K562 (cell line): ENCODE measurements around the gene PHYHIPL. TPM values are rescaled to one million over a fixed set of nuclear protein-coding genes. Genes with fewer than 3 reads are reported as not detected.

Experiments
- ATAC-seq: fragments of 200-7000 bp; cut with Tn5 transposase; 3 replicates; pipeline ENCODE4 v1.9.1; 2020; ENCODE audit warnings: moderate library complexity
- BruUV-seq: library from RNA; stranded (reverse); fragments of 400-500 nt; replicated peaks from 2 replicates; lab custom pipeline; 2021; lab: Mats Ljungman, UMichigan
- CTCF ChIA-PET: fragments of 300-600 bp; formaldehyde crosslinking; extraction: SDS; loops from one replicate; lab custom pipeline; 2021; ENCODE audit warnings: low intra/inter-chr PET ratio; lab: Yijun Ruan, JAX
- POLR2A ChIA-PET: fragments of 300-600, 350-650 bp; sonication (Branson Sonifier 250); formaldehyde crosslinking; extraction: SDS; loops from one replicate; lab custom pipeline; 2021; ENCODE audit warnings: antibody characterized with exemption, inconsistent platforms; lab: Yijun Ruan, JAX
- DNase-seq, 4 experiments: peaks; one replicate each; pipeline versions ENCODE4 v3.0.0 to v3.0.0-alpha.2; 2011 to 2018; ENCODE audit warnings: low spot score in 3 of 4, mixed read lengths in 3 of 4; ENCODE audit errors: extremely low read depth in 1 of 4
- FAIRE-seq: peaks from 2 replicates; lab custom pipeline; 2011; peaks lifted over from hg19 to GRCh38; lab: Jason Lieb, UNC
- H2AFZ ChIP-seq: 2 replicates; pipeline ENCODE4 v1.6.0; 2011; ENCODE audit warnings: low read depth, low read length, control low read depth, inconsistent platforms
- H3K27ac ChIP-seq: fragments of 200-600 bp; 3 replicates; pipeline ENCODE4 v1.8.0; 2011; ENCODE audit warnings: low read depth, mild to moderate bottlenecking, control low read depth, inconsistent platforms, low read length, moderate library complexity, mixed read lengths; ENCODE audit errors: extremely low read depth
- H3K27me3 ChIP-seq, 2 experiments: fragments of 300-600 bp in 1 of 2; 2 replicates in 1 of 2; 3 replicates in 1 of 2; pipeline versions ENCODE4 v1.6.0 to v1.8.0; 2011; ENCODE audit warnings: inconsistent platforms in 2 of 2, low read length in 2 of 2, mild to moderate bottlenecking in 1 of 2, mixed read lengths in 1 of 2, moderate library complexity in 1 of 2; ENCODE audit not compliant: control insufficient read depth in 2 of 2, insufficient read depth in 2 of 2
- H3K36me3 ChIP-seq: fragments of 300-600 bp; 3 replicates; pipeline ENCODE4 v1.8.0; 2011; ENCODE audit warnings: mild to moderate bottlenecking, low read length, inconsistent platforms; ENCODE audit not compliant: control insufficient read depth, insufficient read depth
- H3K4me1 ChIP-seq, 2 experiments: fragments of 200-600 bp in 1 of 2; replicated peaks in 1 of 2; 2 replicates in 1 of 2; 3 replicates in 1 of 2; pipeline versions ENCODE4 v1.5.1 to v1.8.0; 2011; ENCODE audit warnings: inconsistent platforms in 2 of 2, low read length in 2 of 2, mild to moderate bottlenecking in 1 of 2, mixed read lengths in 1 of 2, moderate library complexity in 1 of 2; ENCODE audit not compliant: control insufficient read depth in 2 of 2, insufficient read depth in 2 of 2
- H3K4me2 ChIP-seq: 2 replicates; pipeline ENCODE4 v1.6.1; 2011; ENCODE audit warnings: low read length, control low read depth, inconsistent platforms, mixed read lengths; ENCODE audit not compliant: insufficient read depth
- H3K4me3 ChIP-seq: fragments of 200-600 bp; sonication (generic), shearing (Covaris generic); 2 replicates; pipeline ENCODE4 v1.5.1; 2016; ENCODE audit warnings: control low read depth, inconsistent platforms
- H3K79me2 ChIP-seq: fragments of 200-600 bp; 3 replicates; pipeline ENCODE4 v1.8.0; 2011; ENCODE audit warnings: low read length, inconsistent platforms; ENCODE audit not compliant: control insufficient read depth, insufficient read depth
- H3K9ac ChIP-seq, 2 experiments: 2 replicates each; pipeline versions ENCODE4 v1.6.0 to v1.6.1; 2011; ENCODE audit warnings: low read depth in 2 of 2, low read length in 2 of 2, control low read depth in 1 of 2, inconsistent platforms in 1 of 2, mild to moderate bottlenecking in 1 of 2, mixed read lengths in 1 of 2; ENCODE audit not compliant: insufficient read depth in 1 of 2
- H3K9me1 ChIP-seq: one replicate; pipeline ENCODE4 v1.6.0; 2011; ENCODE audit warnings: inconsistent platforms, mild to moderate bottlenecking, low read length, moderate library complexity; ENCODE audit not compliant: control insufficient read depth, insufficient read depth
- H3K9me3 ChIP-seq: replicated peaks from 2 replicates; pipeline ENCODE4 v1.5.1; 2011; ENCODE audit warnings: low read depth, low read length, inconsistent platforms; ENCODE audit not compliant: control insufficient read depth, insufficient read depth
- H4K20me1 ChIP-seq: replicated peaks from 2 replicates; pipeline ENCODE4 v1.6.1; 2011; ENCODE audit warnings: low read length, inconsistent platforms, mixed read lengths; ENCODE audit not compliant: control insufficient read depth, insufficient read depth
- BACH1 ChIP-seq: fragments of 200-800 bp; sonication (Bioruptor generic); IDR thresholded peaks from 2 replicates; pipeline ENCODE4 v1.6.1; 2016; ENCODE audit warnings: missing genetic modification characterization, missing compliant biosample characterization
- CBFA2T3 ChIP-seq: fragments of 450-650 bp; IDR thresholded peaks from 2 replicates; pipeline ENCODE4 v1.6.1; 2017
- FOXM1 ChIP-seq, 2 experiments: fragments of 450-650 bp in 1 of 2; sonication (generic) in 1 of 2; formaldehyde crosslinking in 1 of 2; IDR thresholded peaks; 2 replicates each; pipeline versions ENCODE4 v1.6.1 to v1.9.0; 2017 to 2022; ENCODE audit warnings: low read depth in 2 of 2, mild to moderate bottlenecking in 2 of 2, missing genetic modification reagents in 1 of 2, moderate library complexity in 1 of 2
- GABPB2 ChIP-seq: fragments of 250-450 bp; sonication (Bioruptor Pico); conservative IDR thresholded peaks from 2 replicates; pipeline ENCODE4 v1.5.1; 2021; ENCODE audit warnings: mild to moderate bottlenecking
- MED1 ChIP-seq: sonication (generic); formaldehyde crosslinking; IDR thresholded peaks from 2 replicates; pipeline ENCODE4 v1.8.1; 2023; ENCODE audit warnings: missing genetic modification reagents, borderline replicate concordance
- NCOA2 ChIP-seq, 2 experiments: fragments of 450-650 bp; IDR thresholded peaks; 2 replicates each; pipeline ENCODE4 v1.6.1; 2018; ENCODE audit warnings: mild to moderate bottlenecking in 2 of 2, moderate library complexity in 1 of 2; ENCODE audit not compliant: partially characterized antibody in 2 of 2
- SLC30A9 ChIP-seq: fragments of 250-450 bp; sonication (Bioruptor Pico); IDR thresholded peaks from 2 replicates; pipeline ENCODE4 v1.8.0; 2022; ENCODE audit warnings: mild to moderate bottlenecking, moderate library complexity
- SP1 ChIP-seq: sonication (generic); formaldehyde crosslinking; IDR thresholded peaks from 2 replicates; pipeline ENCODE4 v1.8.1; 2022; ENCODE audit warnings: mild to moderate bottlenecking, missing genetic modification reagents
- SRSF1 ChIP-seq: fragments of 200-400 bp; formaldehyde crosslinking; IDR thresholded peaks from 2 replicates; pipeline ENCODE4 v1.6.1; 2017; ENCODE audit warnings: mild to moderate bottlenecking, low read depth, low read length, moderate library complexity
- TAF1 ChIP-seq: IDR thresholded peaks from 2 replicates; pipeline ENCODE4 v1.6.1; 2011; ENCODE audit warnings: mild to moderate bottlenecking, low read length, moderate library complexity; ENCODE audit not compliant: insufficient read depth, control insufficient read depth, severe bottlenecking; ENCODE audit errors: extremely low read depth
- ZNF408 ChIP-seq: fragments of 250-450 bp; sonication (Bioruptor Pico); IDR thresholded peaks from 2 replicates; pipeline ENCODE4 v1.4.0; 2020; ENCODE audit warnings: low read depth, mild to moderate bottlenecking, moderate library complexity
- ZNF561 ChIP-seq: fragments of 450-650 bp; formaldehyde crosslinking; conservative IDR thresholded peaks from 2 replicates; pipeline ENCODE4 v1.4.0; 2020; ENCODE audit warnings: mild to moderate bottlenecking, moderate library complexity
- WGBS: fragments of 100-300 bp; shearing (Covaris generic); methylation state at CpG from one replicate; pipeline ENCODE4 v1.1.6; 2016; ENCODE audit warnings: low coverage, mixed read lengths; ENCODE audit not compliant: insufficient coverage; ENCODE audit errors: missing lambda C conversion rate; 5-methylcytosine and 5-hydroxymethylcytosine counted together
- in situ Hi-C: fragments of 300-500 bp; cut with MboI; formaldehyde crosslinking; loops from 4 replicates; pipeline ENCODE4 v1.15.0; 2018; ENCODE audit warnings: inconsistent platforms, mixed read lengths
- intact Hi-C: fragments of 100-400 bp; cut with micrococcal nuclease; formaldehyde crosslinking; loops from 2 replicates; pipeline ENCODE4 v1.14.2; 2022
- polyA plus RNA-seq, 8 experiments: library from polyadenylated mRNA; depleted of rRNA in 4 of 8; stranded (reverse) in 5 of 8; unstranded in 3 of 8; fragments of >200 nt; fragmentation: Nextera tagmentation in 2 of 8; fragmentation: Illumina TruSeq in 1 of 8; extraction: Ambion mirVana in 2 of 8; extraction: Trizol in 1 of 8; gene quantifications; 2 replicates each; pipeline versions ENCODE4 v1.2.1 to v1.2.3, GENCODE V29; 2011 to 2014; ENCODE audit warnings: inconsistent platforms in 1 of 8, missing spikeins in 1 of 8
- total RNA-seq, 7 experiments: library from RNA; depleted of rRNA in 6 of 7; stranded (reverse); fragments of >200 nt in 6 of 7; fragmentation: Illumina TruSeq in 2 of 7; extraction: Trizol in 2 of 7; gene quantifications; 2 replicates each; pipeline versions ENCODE4 v1.2.1 to v1.2.3, GENCODE V29; 2011 to 2021; ENCODE audit warnings: low replicate concordance in 1 of 7
- TF ChIP-seq, protein P1 (sequence below): sonication (generic); formaldehyde crosslinking; IDR thresholded peaks from 2 replicates; pipeline ENCODE4 v1.8.1; 2023; ENCODE audit warnings: mild to moderate bottlenecking, missing genetic modification reagents
- TF ChIP-seq, protein P2 (sequence below): sonication (generic); formaldehyde crosslinking; IDR thresholded peaks from 2 replicates; pipeline ENCODE4 v1.8.0; 2022; ENCODE audit warnings: missing genetic modification reagents, mild to moderate bottlenecking, borderline replicate concordance
- TF ChIP-seq, protein P3 (sequence below): fragments of 250-450 bp; sonication (Bioruptor Pico); IDR thresholded peaks from 2 replicates; pipeline ENCODE4 v1.8.0; 2021; ENCODE audit warnings: borderline replicate concordance, mild to moderate bottlenecking, moderate library complexity; ENCODE audit not compliant: poor library complexity, severe bottlenecking

The PHYHIPL gene
- total and polyA plus RNA-seq, 9 of the 15 experiments (the other 6 are each of a cell fraction or from before 2014, with no cell fraction given) = not detected

DNA sequence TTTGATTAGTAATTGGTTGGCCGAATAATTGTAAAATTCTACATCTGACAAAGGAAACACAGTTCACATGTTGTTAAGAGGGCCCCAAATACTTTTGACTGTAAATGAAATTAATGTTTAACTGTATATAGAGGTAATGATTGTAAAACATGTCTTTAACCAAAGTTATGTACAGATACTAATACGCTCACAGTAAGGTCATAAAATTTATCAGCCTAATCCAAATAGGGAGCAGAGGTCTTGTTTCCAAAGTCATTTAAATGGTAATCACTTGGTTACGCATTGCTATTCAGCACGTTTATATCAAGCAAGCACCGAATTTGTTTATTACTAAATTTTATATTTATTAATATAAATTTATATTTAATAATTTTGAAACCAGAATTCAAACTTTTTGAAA, 1.4 kb downstream of the PHYHIPL start:
- POLR2A ChIA-PET = no interaction called here
- Histone ChIP-seq H4K20me1 (no peaks in the 10 kb centered on the region), H3K4me1 (no peaks in the 10 kb centered on the region), H3K27me3 (no peaks in the 10 kb centered on the region), H2AFZ (no peak overlapping the region), H3K9me3 (no peaks in the 10 kb centered on the region), H3K27ac (no peak overlapping the region), H3K4me3 (no peak overlapping the region), H3K79me2 (no peaks in the 10 kb centered on the region), H3K36me3 (no peaks in the 10 kb centered on the region), H3K4me2 (no peak overlapping the region), H3K9me1 (no peaks in the 10 kb centered on the region), H3K9ac (no peak overlapping the region)
- ATAC-seq (no peak), DNase-seq (no peak), FAIRE-seq (no peak)
- BruUV-seq = no TSS peak
- in situ Hi-C loops = no loop called here
- TF ChIP-seq NCOA2 (IDR thresholded peaks at IDR 0.05; ENCODE audit: partially characterized antibody in 2 of 2) = no peak
- TF ChIP-seq BACH1 = no peak
- TF ChIP-seq ZNF561 (CRISPR knock-in tag) = no peak
- no peak for TF ChIP-seq SLC30A9 (CRISPR knock-in tag)
- no peak for TF ChIP-seq MED1 (CRISPR knock-in tag)
- TF ChIP-seq, protein P1, sequence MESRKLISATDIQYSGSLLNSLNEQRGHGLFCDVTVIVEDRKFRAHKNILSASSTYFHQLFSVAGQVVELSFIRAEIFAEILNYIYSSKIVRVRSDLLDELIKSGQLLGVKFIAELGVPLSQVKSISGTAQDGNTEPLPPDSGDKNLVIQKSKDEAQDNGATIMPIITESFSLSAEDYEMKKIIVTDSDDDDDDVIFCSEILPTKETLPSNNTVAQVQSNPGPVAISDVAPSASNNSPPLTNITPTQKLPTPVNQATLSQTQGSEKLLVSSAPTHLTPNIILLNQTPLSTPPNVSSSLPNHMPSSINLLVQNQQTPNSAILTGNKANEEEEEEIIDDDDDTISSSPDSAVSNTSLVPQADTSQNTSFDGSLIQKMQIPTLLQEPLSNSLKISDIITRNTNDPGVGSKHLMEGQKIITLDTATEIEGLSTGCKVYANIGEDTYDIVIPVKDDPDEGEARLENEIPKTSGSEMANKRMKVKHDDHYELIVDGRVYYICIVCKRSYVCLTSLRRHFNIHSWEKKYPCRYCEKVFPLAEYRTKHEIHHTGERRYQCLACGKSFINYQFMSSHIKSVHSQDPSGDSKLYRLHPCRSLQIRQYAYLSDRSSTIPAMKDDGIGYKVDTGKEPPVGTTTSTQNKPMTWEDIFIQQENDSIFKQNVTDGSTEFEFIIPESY (CRISPR knock-in tag) = no peak
- TF ChIP-seq GABPB2 (CRISPR knock-in tag) = no peak
- no peak for TF ChIP-seq TAF1
- TF ChIP-seq, protein P2, sequence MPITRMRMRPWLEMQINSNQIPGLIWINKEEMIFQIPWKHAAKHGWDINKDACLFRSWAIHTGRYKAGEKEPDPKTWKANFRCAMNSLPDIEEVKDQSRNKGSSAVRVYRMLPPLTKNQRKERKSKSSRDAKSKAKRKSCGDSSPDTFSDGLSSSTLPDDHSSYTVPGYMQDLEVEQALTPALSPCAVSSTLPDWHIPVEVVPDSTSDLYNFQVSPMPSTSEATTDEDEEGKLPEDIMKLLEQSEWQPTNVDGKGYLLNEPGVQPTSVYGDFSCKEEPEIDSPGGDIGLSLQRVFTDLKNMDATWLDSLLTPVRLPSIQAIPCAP (CRISPR knock-in tag) = no peak
- TF ChIP-seq, protein P3, sequence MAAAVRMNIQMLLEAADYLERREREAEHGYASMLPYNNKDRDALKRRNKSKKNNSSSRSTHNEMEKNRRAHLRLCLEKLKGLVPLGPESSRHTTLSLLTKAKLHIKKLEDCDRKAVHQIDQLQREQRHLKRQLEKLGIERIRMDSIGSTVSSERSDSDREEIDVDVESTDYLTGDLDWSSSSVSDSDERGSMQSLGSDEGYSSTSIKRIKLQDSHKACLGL (CRISPR knock-in tag) = no peak
- TF ChIP-seq CBFA2T3 = no peak
- TF ChIP-seq SRSF1 = no peak
- no peak for TF ChIP-seq FOXM1 (IDR thresholded peaks at IDR 0.05; ENCODE audit: low read depth)
- no peak for TF ChIP-seq FOXM1 (CRISPR knock-in tag; IDR thresholded peaks at IDR 0.05; ENCODE audit: low read depth)
- no peak for TF ChIP-seq ZNF408 (CRISPR knock-in tag)
- TF ChIP-seq SP1 (CRISPR knock-in tag) = no peak
- intact Hi-C loops = no loop called here
- WGBS = under 1% methylated on average over 5 of the region's 5 CpGs
- CTCF ChIA-PET = no interaction called here
